Memory B cell (primary cell): Measurements from ENCODE around the gene LGALS9.
"Not testable (repeated sequence)": the region's sequence is repeated elsewhere in the genome, so short reads cannot be mapped to it uniquely, and the experiment has no call there.

Experiments used
- ATAC-seq: fragments of 150-1000 bp; cut with Tn5 transposase; 2 replicates; pipeline ENCODE4 v1.10.0; 2021; ENCODE audit warnings: low read depth, mild to moderate bottlenecking, moderate library complexity
- DNase-seq, 2 donors: peaks; one replicate each; pipeline ENCODE4 v3.0.0; 2022; ENCODE audit warnings: low spot score in 2 of 2
- H3K27ac Mint-ChIP-seq: one replicate; pipeline ENCODE4 v1.8.0; 2022; ENCODE audit warnings: mild to moderate bottlenecking, moderate library complexity, mixed read lengths
- H3K27me3 Mint-ChIP-seq: one replicate; pipeline ENCODE4 v1.8.0; 2022; ENCODE audit warnings: mixed read lengths
- H3K36me3 Mint-ChIP-seq: one replicate; pipeline ENCODE4 v1.8.0; 2022; ENCODE audit warnings: mild to moderate bottlenecking, mixed read lengths
- H3K4me1 Mint-ChIP-seq: one replicate; pipeline ENCODE4 v1.8.0; 2022; ENCODE audit warnings: mixed read lengths
- H3K4me3 Mint-ChIP-seq: one replicate; pipeline ENCODE4 v1.8.0; 2022; ENCODE audit warnings: mild to moderate bottlenecking, moderate library complexity, mixed read lengths
- H3K9me3 Mint-ChIP-seq: one replicate; pipeline ENCODE4 v1.8.0; 2022; ENCODE audit warnings: mixed read lengths

Gene LGALS9

GRCh38 chr17:27646232-27646631, 15.2 kb downstream of the LGALS9 start:
- DNase-seq, result no peak
- H3K4me3 Mint-ChIP-seq, result no peak overlapping the region
- H3K36me3 Mint-ChIP-seq, result peaks cover 27% of the 10 kb centered on the region
- ATAC-seq, result no peak
- H3K9me3 Mint-ChIP-seq, result no peaks in the 10 kb centered on the region
- H3K27ac Mint-ChIP-seq, result no peak overlapping the region
- H3K27me3 Mint-ChIP-seq, result no peaks in the 10 kb centered on the region
- no peaks in the 10 kb centered on the region for H3K4me1 Mint-ChIP-seq

GRCh38 chr17:27647765-27648164, 16.8 kb downstream of the LGALS9 start:
- ATAC-seq, result no peak
- Mint-ChIP-seq H3K9me3 (no peaks in the 10 kb centered on the region), H3K27ac (no peak overlapping the region), H3K4me1 (peaks cover 2% of the 10 kb centered on the region), H3K27me3 (no peaks in the 10 kb centered on the region), H3K36me3 (peaks cover 22% of the 10 kb centered on the region), H3K4me3 (no peak overlapping the region)
- no peak for DNase-seq

- ATAC-seq, H3K4me3 Mint-ChIP-seq, H3K27ac Mint-ChIP-seq, H3K4me1 Mint-ChIP-seq, H3K9me3 Mint-ChIP-seq, DNase-seq, H3K27me3 Mint-ChIP-seq: not testable (repeated sequence)
- peaks cover 15% of the 10 kb centered on the region for H3K36me3 Mint-ChIP-seq
These were observed 18.2 kb downstream of the LGALS9 start for GRCh38 chr17:27649111-27649571.

GRCh38 chr17:27649929-27650328, 18.9 kb downstream of the LGALS9 start:
- Mint-ChIP-seq H3K27me3 (no peaks in the 10 kb centered on the region), H3K27ac (no peak overlapping the region), H3K36me3 (peaks cover 14% of the 10 kb centered on the region), H3K4me3 (no peak overlapping the region), H3K4me1 (peaks cover 8% of the 10 kb centered on the region), H3K9me3 (no peaks in the 10 kb centered on the region)
- ATAC-seq, result no peak
- DNase-seq, result no peak

GRCh38 chr17:27650836-27651235, 19.8 kb downstream of the LGALS9 start:
- no peak for DNase-seq
- H3K4me1 Mint-ChIP-seq, result peaks cover 8% of the 10 kb centered on the region
- H3K9me3 Mint-ChIP-seq, result no peaks in the 10 kb centered on the region
- H3K27me3 Mint-ChIP-seq, result no peaks in the 10 kb centered on the region
- no peak for ATAC-seq
- H3K36me3 Mint-ChIP-seq, result peaks cover 14% of the 10 kb centered on the region
- no peak overlapping the region for H3K4me3 Mint-ChIP-seq
- no peak overlapping the region for H3K27ac Mint-ChIP-seq

GRCh38 chr17:27651411-27652345, 20.7 kb downstream of the LGALS9 start:
- Mint-ChIP-seq H3K4me1 (peaks cover 8% of the 10 kb centered on the region), H3K27ac (no peak overlapping the region), H3K4me3 (no peak overlapping the region)

GRCh38 chr17:27653449-27653971, 22.5 kb downstream of the LGALS9 start:
- ATAC-seq, DNase-seq, H3K4me1 Mint-ChIP-seq, H3K9me3 Mint-ChIP-seq, H3K4me3 Mint-ChIP-seq, H3K27ac Mint-ChIP-seq, H3K36me3 Mint-ChIP-seq, H3K27me3 Mint-ChIP-seq: not testable (repeated sequence)

More at GRCh38 chr17:27651411-27652345, 20.7 kb downstream of the LGALS9 start:
- Mint-ChIP-seq H3K9me3 (no peaks in the 10 kb centered on the region), H3K36me3 (peaks cover 14% of the 10 kb centered on the region), H3K27me3 (no peaks in the 10 kb centered on the region)
- peak; percentile 68 for ATAC-seq
- DNase-seq, result peak; percentile 66 to 70

- Mint-ChIP-seq H3K9me3 (no peaks in the 10 kb centered on the region), H3K4me3 (no peak overlapping the region), H3K4me1 (peaks cover 8% of the 10 kb centered on the region), H3K36me3 (peaks cover 3% of the 10 kb centered on the region), H3K27ac (no peak overlapping the region), H3K27me3 (no peaks in the 10 kb centered on the region)
- ATAC-seq (no peak), DNase-seq (no peak)
These were observed 23.1 kb downstream of the LGALS9 start for GRCh38 chr17:27654136-27654535.

- DNase-seq (peak; percentile 67 to 69), ATAC-seq (peak; percentile 75)
- Mint-ChIP-seq H3K36me3 (no peaks in the 10 kb centered on the region), H3K9me3 (no peaks in the 10 kb centered on the region), H3K4me1 (peaks cover 8% of the 10 kb centered on the region), H3K27ac (no peak overlapping the region), H3K27me3 (no peaks in the 10 kb centered on the region), H3K4me3 (no peak overlapping the region)
These were observed 23.9 kb downstream of the LGALS9 start for GRCh38 chr17:27654654-27655524.

- H3K36me3 Mint-ChIP-seq, H3K27me3 Mint-ChIP-seq, H3K9me3 Mint-ChIP-seq, ATAC-seq, H3K4me3 Mint-ChIP-seq, H3K27ac Mint-ChIP-seq, DNase-seq, H3K4me1 Mint-ChIP-seq: not testable (repeated sequence)
These were observed 24.6 kb downstream of the LGALS9 start for GRCh38 chr17:27655525-27656111.

- not testable (repeated sequence) for H3K9me3 Mint-ChIP-seq, H3K27me3 Mint-ChIP-seq, H3K4me3 Mint-ChIP-seq, DNase-seq, H3K27ac Mint-ChIP-seq, ATAC-seq, H3K4me1 Mint-ChIP-seq, H3K36me3 Mint-ChIP-seq
These were observed 25.6 kb downstream of the LGALS9 start for GRCh38 chr17:27656620-27657019.

- no peak for DNase-seq
- Mint-ChIP-seq H3K4me1 (peaks cover 6% of the 10 kb centered on the region), H3K4me3 (no peak overlapping the region), H3K36me3 (no peaks in the 10 kb centered on the region), H3K27me3 (no peaks in the 10 kb centered on the region), H3K27ac (no peak overlapping the region), H3K9me3 (no peaks in the 10 kb centered on the region)
- no peak for ATAC-seq
These were observed 26.6 kb downstream of the LGALS9 start for GRCh38 chr17:27657620-27658019.

GRCh38 chr17:27659683-27660082, 28.7 kb downstream of the LGALS9 start:
- Mint-ChIP-seq H3K9me3 (no peaks in the 10 kb centered on the region), H3K4me1 (peaks cover 2% of the 10 kb centered on the region), H3K27ac (no peak overlapping the region), H3K4me3 (no peak overlapping the region), H3K36me3 (no peaks in the 10 kb centered on the region), H3K27me3 (no peaks in the 10 kb centered on the region)
- ATAC-seq (no peak), DNase-seq (no peak)
